ENCODE measurements around the gene CYBC1.

CYBC1 gene

GRCh38 chr17:82402865-82403264 lies 47.7 kb downstream of the CYBC1 start:
- Histone ChIP-seq H3K18ac (ENCODE audit: low read length) (no peak overlapping the region), H3K4me2 (ENCODE audit: insufficient read depth, low read length, poor library complexity, severe bottlenecking) (no peak overlapping the region), H3K4ac (ENCODE audit: low read length) (no peak overlapping the region), H4K91ac (ENCODE audit: low read depth, low read length, poor library complexity) (no peak overlapping the region), H2BK5ac (ENCODE audit: low read length) (no peak overlapping the region), H2AFZ (ENCODE audit: low read length) (no peak overlapping the region), H3K36me3 (replicated peaks in 1 of 2; ENCODE audit: control insufficient read depth in 2 of 2, insufficient read depth in 2 of 2, low read length in 2 of 2) (peaks cover 18 to 55% of the 10 kb centered on the region in 2 donors), H3K14ac (ENCODE audit: low read length) (no peak overlapping the region), H3K4me3 (ENCODE audit: low read length in 2 of 2) (no peak overlapping the region), H3K9me3 (replicated peaks in 1 of 2; ENCODE audit: control insufficient read depth in 2 of 2, insufficient read depth in 1 of 2, low read depth in 1 of 2, low read length in 2 of 2) (no peaks in the 10 kb centered on the region), H2BK15ac (ENCODE audit: low read length) (no peak overlapping the region), H3K23ac (ENCODE audit: low read depth, low read length, poor library complexity) (no peak overlapping the region), H3K9ac (ENCODE audit: low read depth, low read length, poor library complexity) (no peak overlapping the region), H3K4me1 (ENCODE audit: control insufficient read depth in 2 of 2, insufficient read depth in 1 of 2, low read depth in 1 of 2, low read length in 2 of 2) (no peaks in the 10 kb centered on the region), H3K79me1 (ENCODE audit: low read depth, low read length) (peaks cover 11% of the 10 kb centered on the region), H3K27ac (replicated peaks; ENCODE audit: low read length) (no peak overlapping the region), H2BK120ac (ENCODE audit: low read depth, low read length) (no peak overlapping the region), H2BK12ac (ENCODE audit: low read length) (no peak overlapping the region), H3K27me3 (ENCODE audit: control insufficient read depth in 3 of 3, insufficient read depth in 3 of 3, low read depth in 1 of 3, low read length in 3 of 3) (no peaks in the 10 kb centered on the region), H4K8ac (ENCODE audit: low read depth, low read length) (no peak overlapping the region), H2AK5ac (ENCODE audit: low read depth, low read length) (no peak overlapping the region)
- no peak for DNase-seq (ENCODE audit: low spot score)
- no CpG with 5 or more reads among the region's 7 CpGs for WGBS, 2 donors (ENCODE audit: extremely low coverage in 2 of 2, insufficient read length in 2 of 2, insufficient replicate concordance in 1 of 2)

GRCh38 chr17:82400830-82401229 lies 49.7 kb downstream of the CYBC1 start:
- no peak overlapping the region for H3K4me3 ChIP-seq (ENCODE audit: low read length in 2 of 2)
- H2BK12ac ChIP-seq (ENCODE audit: low read length): no peak overlapping the region
- H3K4ac ChIP-seq (ENCODE audit: low read length): no peak overlapping the region
- peaks cover 10% of the 10 kb centered on the region for H3K79me1 ChIP-seq (ENCODE audit: low read depth, low read length)
- no peak overlapping the region for H2AK5ac ChIP-seq (ENCODE audit: low read depth, low read length)
- no peak for DNase-seq (ENCODE audit: low spot score)
- no peak overlapping the region for H2BK15ac ChIP-seq (ENCODE audit: low read length)
- no peak overlapping the region for H2AFZ ChIP-seq (ENCODE audit: low read length)
- H3K23ac ChIP-seq (ENCODE audit: low read depth, low read length, poor library complexity): no peak overlapping the region
- no peak overlapping the region for H3K14ac ChIP-seq (ENCODE audit: low read length)
- no peak overlapping the region for H3K4me2 ChIP-seq (ENCODE audit: insufficient read depth, low read length, poor library complexity, severe bottlenecking)
- no peak overlapping the region for H2BK120ac ChIP-seq (ENCODE audit: low read depth, low read length)
- no peak overlapping the region for H4K91ac ChIP-seq (ENCODE audit: low read depth, low read length, poor library complexity)
- no peak overlapping the region for H3K27ac ChIP-seq (replicated peaks; ENCODE audit: low read length)
- H4K8ac ChIP-seq (ENCODE audit: low read depth, low read length): no peak overlapping the region
- no peaks in the 10 kb centered on the region for H3K4me1 ChIP-seq (ENCODE audit: control insufficient read depth in 2 of 2, insufficient read depth in 1 of 2, low read depth in 1 of 2, low read length in 2 of 2)
- WGBS, 2 donors (ENCODE audit: extremely low coverage in 2 of 2, insufficient read length in 2 of 2, insufficient replicate concordance in 1 of 2): no CpG with 5 or more reads among the region's 19 CpGs
- no peak overlapping the region for H2BK5ac ChIP-seq (ENCODE audit: low read length)
- H3K27me3 ChIP-seq (ENCODE audit: control insufficient read depth in 3 of 3, insufficient read depth in 3 of 3, low read depth in 1 of 3, low read length in 3 of 3): no peaks in the 10 kb centered on the region
- H3K9ac ChIP-seq (ENCODE audit: low read depth, low read length, poor library complexity): no peak overlapping the region
- H3K36me3 ChIP-seq (replicated peaks in 1 of 2; ENCODE audit: control insufficient read depth in 2 of 2, insufficient read depth in 2 of 2, low read length in 2 of 2): peaks cover 14 to 53% of the 10 kb centered on the region in 2 donors
- H3K18ac ChIP-seq (ENCODE audit: low read length): no peak overlapping the region
- no peaks in the 10 kb centered on the region for H3K9me3 ChIP-seq (replicated peaks in 1 of 2; ENCODE audit: control insufficient read depth in 2 of 2, insufficient read depth in 1 of 2, low read depth in 1 of 2, low read length in 2 of 2)

GRCh38 chr17:82400206-82400605 lies 50.3 kb downstream of the CYBC1 start:
- Histone ChIP-seq H3K36me3 (replicated peaks in 1 of 2; ENCODE audit: control insufficient read depth in 2 of 2, insufficient read depth in 2 of 2, low read length in 2 of 2) (peaks cover 14 to 51% of the 10 kb centered on the region in 2 donors), H3K23ac (ENCODE audit: low read depth, low read length, poor library complexity) (peak overlapping the region; percentile 31), H2AFZ (ENCODE audit: low read length) (no peak overlapping the region), H2BK12ac (ENCODE audit: low read length) (no peak overlapping the region), H3K18ac (ENCODE audit: low read length) (no peak overlapping the region), H3K4me2 (ENCODE audit: insufficient read depth, low read length, poor library complexity, severe bottlenecking) (no peak overlapping the region), H3K14ac (ENCODE audit: low read length) (no peak overlapping the region), H2BK5ac (ENCODE audit: low read length) (no peak overlapping the region), H4K91ac (ENCODE audit: low read depth, low read length, poor library complexity) (no peak overlapping the region), H2AK5ac (ENCODE audit: low read depth, low read length) (no peak overlapping the region), H4K8ac (ENCODE audit: low read depth, low read length) (no peak overlapping the region), H3K27ac (replicated peaks; ENCODE audit: low read length) (no peak overlapping the region), H3K4ac (ENCODE audit: low read length) (no peak overlapping the region), H3K27me3 (ENCODE audit: control insufficient read depth in 3 of 3, insufficient read depth in 3 of 3, low read depth in 1 of 3, low read length in 3 of 3) (no peaks in the 10 kb centered on the region), H2BK15ac (ENCODE audit: low read length) (no peak overlapping the region), H3K4me1 (ENCODE audit: control insufficient read depth in 2 of 2, insufficient read depth in 1 of 2, low read depth in 1 of 2, low read length in 2 of 2) (no peaks in the 10 kb centered on the region), H3K79me1 (ENCODE audit: low read depth, low read length) (peaks cover 10% of the 10 kb centered on the region), H3K4me3 (ENCODE audit: low read length in 2 of 2) (no peak overlapping the region), H3K9me3 (replicated peaks in 1 of 2; ENCODE audit: control insufficient read depth in 2 of 2, insufficient read depth in 1 of 2, low read depth in 1 of 2, low read length in 2 of 2) (no peaks in the 10 kb centered on the region), H2BK120ac (ENCODE audit: low read depth, low read length) (no peak overlapping the region), H3K9ac (ENCODE audit: low read depth, low read length, poor library complexity) (no peak overlapping the region)
- no CpG with 5 or more reads among the region's 7 CpGs for WGBS, 2 donors (ENCODE audit: extremely low coverage in 2 of 2, insufficient read length in 2 of 2, insufficient replicate concordance in 1 of 2)
- DNase-seq (ENCODE audit: low spot score): no peak

GRCh38 chr17:82399601-82400101 lies 50.9 kb downstream of the CYBC1 start:
- H3K18ac ChIP-seq (ENCODE audit: low read length): no peak overlapping the region
- H3K4me1 ChIP-seq (ENCODE audit: control insufficient read depth in 2 of 2, insufficient read depth in 1 of 2, low read depth in 1 of 2, low read length in 2 of 2): no peaks in the 10 kb centered on the region
- H2BK5ac ChIP-seq (ENCODE audit: low read length): no peak overlapping the region
- H3K23ac ChIP-seq (ENCODE audit: low read depth, low read length, poor library complexity): peak overlapping the region; percentile 31
- no peak overlapping the region for H3K4ac ChIP-seq (ENCODE audit: low read length)
- H2BK15ac ChIP-seq (ENCODE audit: low read length): no peak overlapping the region
- WGBS, 2 donors (ENCODE audit: extremely low coverage in 2 of 2, insufficient read length in 2 of 2, insufficient replicate concordance in 1 of 2): no CpG with 5 or more reads among the region's 18 CpGs
- H4K8ac ChIP-seq (ENCODE audit: low read depth, low read length): peak overlapping the region; percentile 48
- no peak overlapping the region for H2AK5ac ChIP-seq (ENCODE audit: low read depth, low read length)
- peak overlapping the region; percentile 3 for H3K9ac ChIP-seq (ENCODE audit: low read depth, low read length, poor library complexity)
- DNase-seq (ENCODE audit: low spot score): no peak
- no peak overlapping the region for H3K4me3 ChIP-seq (ENCODE audit: low read length in 2 of 2)
- no peak overlapping the region for H4K91ac ChIP-seq (ENCODE audit: low read depth, low read length, poor library complexity)
- H3K9me3 ChIP-seq (replicated peaks in 1 of 2; ENCODE audit: control insufficient read depth in 2 of 2, insufficient read depth in 1 of 2, low read depth in 1 of 2, low read length in 2 of 2): no peaks in the 10 kb centered on the region
- peak overlapping the region; percentile 6 for H3K14ac ChIP-seq (ENCODE audit: low read length)
- peaks cover 10% of the 10 kb centered on the region for H3K79me1 ChIP-seq (ENCODE audit: low read depth, low read length)
- H2BK120ac ChIP-seq (ENCODE audit: low read depth, low read length): no peak overlapping the region
- H3K4me2 ChIP-seq (ENCODE audit: insufficient read depth, low read length, poor library complexity, severe bottlenecking): no peak overlapping the region
- no peak overlapping the region for H3K27ac ChIP-seq (replicated peaks; ENCODE audit: low read length)
- H3K36me3 ChIP-seq (replicated peaks in 1 of 2; ENCODE audit: control insufficient read depth in 2 of 2, insufficient read depth in 2 of 2, low read length in 2 of 2): peaks cover 14 to 48% of the 10 kb centered on the region in 2 donors
- no peak overlapping the region for H2BK12ac ChIP-seq (ENCODE audit: low read length)
- H2AFZ ChIP-seq (ENCODE audit: low read length): no peak overlapping the region
- H3K27me3 ChIP-seq (ENCODE audit: control insufficient read depth in 3 of 3, insufficient read depth in 3 of 3, low read depth in 1 of 3, low read length in 3 of 3): no peaks in the 10 kb centered on the region

All from neuronal stem cell (in vitro differentiated cells).